Immature natural killer cell (primary cell): ENCODE results near the gene NPRL2. TPM values are rescaled to one million over a fixed set of nuclear protein-coding genes. Genes with fewer than 3 reads are reported as not detected.
A peak's percentile ranks its signal among the peaks of the same experiment; 100 is the strongest.

Experiments
- DNase-seq, 3 donors: peaks; one replicate each; pipeline ENCODE4 v3.0.0; 2022; ENCODE audit warnings: mixed read lengths in 1 of 3
- H3K27ac Mint-ChIP-seq, 6 donors: one replicate each; pipeline ENCODE4 v1.8.0; 2020; ENCODE audit warnings: mixed read lengths in 6 of 6, mild to moderate bottlenecking in 5 of 6, inconsistent platforms in 4 of 6, moderate library complexity in 3 of 6
- H3K27me3 Mint-ChIP-seq, 3 donors: one replicate each; pipeline ENCODE4 v1.8.0; 2020 to 2021; ENCODE audit warnings: low read depth in 3 of 3, mild to moderate bottlenecking in 3 of 3, mixed read lengths in 3 of 3, moderate library complexity in 3 of 3, inconsistent platforms in 1 of 3
- H3K36me3 Mint-ChIP-seq, 3 donors: one replicate each; pipeline ENCODE4 v1.8.0; 2020; ENCODE audit warnings: mixed read lengths in 3 of 3, inconsistent platforms in 2 of 3, mild to moderate bottlenecking in 2 of 3
- H3K4me1 Mint-ChIP-seq, 2 donors: one replicate each; pipeline ENCODE4 v1.8.0; 2020; ENCODE audit warnings: inconsistent platforms in 2 of 2, mild to moderate bottlenecking in 2 of 2, mixed read lengths in 2 of 2, moderate library complexity in 1 of 2
- H3K4me3 Mint-ChIP-seq, 5 donors: one replicate each; pipeline ENCODE4 v1.8.0; 2020; ENCODE audit warnings: mild to moderate bottlenecking in 5 of 5, mixed read lengths in 5 of 5, inconsistent platforms in 3 of 5, moderate library complexity in 3 of 5
- H3K9me3 Mint-ChIP-seq, 6 donors: one replicate each; pipeline ENCODE4 v1.8.0; 2020; ENCODE audit warnings: mild to moderate bottlenecking in 6 of 6, mixed read lengths in 6 of 6, inconsistent platforms in 4 of 6, moderate library complexity in 3 of 6
- polyA plus RNA-seq, 3 donors: library from polyadenylated mRNA; unstranded; fragments of 300-500 nt; fragmentation: Illumina TruSeq; gene quantifications; one replicate each; pipeline ENCODE4 v1.2.3, GENCODE V29; 2021

Gene NPRL2
- polyA plus RNA-seq, 3 donors from 2014 or later: 77.5 to 104 (median 101) TPM

- H3K9me3 Mint-ChIP-seq: no peaks in the 10 kb centered on the region
- peak within 1 kb of the TSS; percentile 92 to 98 (median 95) for H3K4me3 Mint-ChIP-seq
- H3K36me3 Mint-ChIP-seq: no peaks in the 10 kb centered on the region
- H3K27ac Mint-ChIP-seq: peak within 1 kb of the TSS; percentile 95 to 99 (median 98)
- H3K4me1 Mint-ChIP-seq: peaks cover 27 to 34% of the 10 kb centered on the region in 2 donors
- H3K27me3 Mint-ChIP-seq: peaks cover 0 to 4% (median 0%) of the 10 kb centered on the region in 3 donors
- peak; percentile 100 for DNase-seq
Measured at GRCh38 chr3:50298836-50299637, 51.5 kb downstream of the NPRL2 start, which contains the start of the genes HYAL3 and NAA80. TSS of gene HYAL3 (minus strand) at chr3:50299405. CDS start at chr3:50295602, 3,803 bp downstream. TSS of gene NAA80 (minus strand) at chr3:50299405. CDS start at chr3:50297463, 1,942 bp downstream.

GRCh38 chr3:50297896-50298725 lies 52.5 kb downstream of the NPRL2 start:
- Mint-ChIP-seq H3K36me3 (no peaks in the 10 kb centered on the region), H3K27ac (peak overlapping the region; percentile 72 to 99 (median 91)), H3K9me3 (no peaks in the 10 kb centered on the region), H3K4me3 (peak overlapping the region; percentile 66 to 98 (median 95)), H3K4me1 (peaks cover 29 to 34% of the 10 kb centered on the region in 2 donors), H3K27me3 (peaks cover 0 to 4% (median 0%) of the 10 kb centered on the region in 3 donors)
- DNase-seq: no peak

DNA sequence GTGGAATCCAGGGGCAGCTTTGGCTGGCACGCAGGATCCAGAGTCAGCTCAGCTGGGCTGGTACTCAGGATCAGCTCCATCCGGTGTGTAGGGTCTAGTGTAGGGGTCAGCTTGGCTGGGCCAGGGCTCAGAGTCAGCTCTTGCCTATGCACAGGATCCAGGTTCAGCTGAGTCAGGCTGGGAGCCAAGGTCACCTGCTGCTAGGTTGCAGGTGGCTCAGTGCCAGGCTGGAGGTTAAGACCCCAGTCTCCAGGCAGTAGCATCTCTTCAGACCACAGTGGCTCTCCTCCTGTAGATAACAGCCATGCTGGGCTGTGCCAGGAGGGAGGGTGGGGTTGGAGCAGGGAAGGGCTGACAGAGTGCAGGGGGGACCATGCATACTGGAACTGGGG lies 53.2 kb downstream of the NPRL2 start:
- Mint-ChIP-seq H3K36me3 (no peaks in the 10 kb centered on the region), H3K4me1 (peaks cover 36 to 40% of the 10 kb centered on the region in 2 donors), H3K27ac (peak overlapping the region; percentile 7 to 95 (median 31)), H3K9me3 (no peaks in the 10 kb centered on the region), H3K27me3 (peaks cover 0 to 7% (median 2%) of the 10 kb centered on the region in 3 donors), H3K4me3 (peak overlapping the region in 3 of 5 donors; percentile 30 to 95 (median 92))
- no peak for DNase-seq

Other genes with a start within 250 kb of the NPRL2 start
- gene SEMA3F, start 195.5 kb downstream of the NPRL2 start, polyA plus RNA-seq: not detected
- not detected for gene GNAT1, start 159.2 kb downstream of the NPRL2 start, polyA plus RNA-seq
- gene SLC38A3, start 145.5 kb downstream of the NPRL2 start, polyA plus RNA-seq: not detected
- 100 to 1,000 TPM; 550 to 903 (median 902) TPM for gene GNAI2, start 114.6 kb downstream of the NPRL2 start, polyA plus RNA-seq
- not detected for gene SEMA3B, start 81.6 kb downstream of the NPRL2 start, polyA plus RNA-seq
- not detected for gene LSMEM2, start 71.7 kb downstream of the NPRL2 start, polyA plus RNA-seq
- gene IFRD2, start 58.3 kb downstream of the NPRL2 start, polyA plus RNA-seq: 10 to 100 TPM; 38.0 to 54.3 (median 51.3) TPM
- gene HYAL3, start 51.4 kb downstream of the NPRL2 start, polyA plus RNA-seq: 1 to 10 TPM; 1.5 to 2.4 (median 2.2) TPM
- 10 to 100 TPM in 2 of 3 donors, 1 to 10 TPM in 1; 4.7 to 13.4 (median 10.5) TPM for gene NAA80, start 51.4 kb downstream of the NPRL2 start, polyA plus RNA-seq
- gene HYAL1, start 47.2 kb downstream of the NPRL2 start, polyA plus RNA-seq: under 1 TPM in 2 of 3 donors, not detected in 1; 0.18 to 0.57 TPM
- gene HYAL2, start 28.0 kb downstream of the NPRL2 start, polyA plus RNA-seq: 10 to 100 TPM in 2 of 3 donors, 1 to 10 TPM in 1; 4.9 to 15.0 (median 10.8) TPM
- 10 to 100 TPM; 42.9 to 70.4 (median 68.4) TPM for gene TUSC2, start 22.6 kb downstream of the NPRL2 start, polyA plus RNA-seq
- 100 to 1,000 TPM; 172 to 253 (median 187) TPM for gene RASSF1, start 9.9 kb downstream of the NPRL2 start, polyA plus RNA-seq
- gene ZMYND10, start 5.0 kb downstream of the NPRL2 start, polyA plus RNA-seq: 1 to 10 TPM; 2.3 to 3.7 (median 3.6) TPM
- 100 to 1,000 TPM; 120 to 158 (median 131) TPM for gene CYB561D2, start 87 bp upstream of the NPRL2 start, polyA plus RNA-seq
- 10 to 100 TPM; 27.9 to 48.6 (median 36.6) TPM for gene TMEM115, start 8.7 kb upstream of the NPRL2 start, polyA plus RNA-seq
- 1 to 10 TPM; 1.5 to 6.0 (median 2.3) TPM for gene CACNA2D2, start 152.9 kb upstream of the NPRL2 start, polyA plus RNA-seq
- gene C3orf18, start 217.0 kb upstream of the NPRL2 start, polyA plus RNA-seq: 10 to 100 TPM in 2 of 3 donors, 1 to 10 TPM in 1; 8.8 to 28.8 (median 11.5) TPM
- gene HEMK1, start 218.7 kb upstream of the NPRL2 start, polyA plus RNA-seq: 10 to 100 TPM; 18.3 to 54.9 (median 29.7) TPM